ENCODE measurements around the gene GLIPR1L2.
"Not testable (repeated sequence)": the region's sequence is repeated elsewhere in the genome, so short reads cannot be mapped to it uniquely, and the experiment has no call there.

GLIPR1L2 gene

DNA sequence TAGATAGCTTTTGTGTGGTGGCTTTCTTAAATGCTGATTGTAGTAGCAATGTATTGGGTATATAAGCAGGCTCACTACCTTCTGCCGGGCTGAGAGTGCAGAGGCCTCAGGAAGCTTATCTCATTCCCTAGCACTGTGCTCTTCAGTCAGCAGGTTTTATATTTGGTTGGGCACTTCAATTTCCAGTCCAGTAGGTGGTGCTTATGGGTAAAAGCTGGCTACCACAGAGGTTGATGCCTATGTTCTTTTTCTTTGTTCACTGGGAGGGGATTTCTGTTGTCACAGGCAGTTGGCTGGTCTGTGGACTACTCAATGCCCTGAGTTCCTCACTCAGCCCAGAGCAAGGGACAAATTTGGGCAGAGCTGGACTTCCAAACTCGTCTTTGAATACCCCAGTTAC lies 46.7 kb downstream of the GLIPR1L2 start:
- DNase-seq: no peak

DNA sequence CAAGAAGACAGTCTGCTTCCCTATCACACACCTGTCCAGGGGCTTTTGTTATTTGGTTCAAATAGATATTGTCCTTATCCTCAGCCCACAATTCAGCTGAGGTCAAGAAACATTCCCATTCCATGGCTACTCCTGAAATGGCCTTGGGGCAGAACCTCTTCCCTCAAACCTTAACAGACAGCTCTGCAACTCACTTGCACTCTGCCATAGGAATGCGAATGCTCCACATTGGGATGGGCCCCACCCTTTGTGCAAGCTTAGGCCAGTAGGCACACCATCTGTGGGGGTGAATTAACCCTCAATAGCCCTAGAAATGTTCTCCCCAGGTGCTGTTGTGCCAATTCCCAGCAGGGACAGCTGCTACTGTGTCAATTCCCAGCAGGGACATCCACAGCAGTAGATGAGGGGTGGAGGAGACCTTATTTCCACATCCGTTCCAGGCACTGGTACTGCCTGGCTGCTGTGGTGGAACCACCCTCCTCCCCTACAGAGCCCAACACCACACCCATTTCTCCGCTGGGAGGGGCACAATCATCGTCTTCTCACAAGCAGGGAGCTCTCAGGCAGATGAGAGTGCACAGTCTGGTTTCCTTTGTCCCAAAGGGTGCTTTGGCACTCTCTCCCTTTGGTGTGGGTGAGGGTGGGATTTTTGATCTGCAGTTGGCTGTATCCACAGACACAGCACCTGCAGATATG lies 47.3 kb downstream of the GLIPR1L2 start:
- DNase-seq: no peak

DNA sequence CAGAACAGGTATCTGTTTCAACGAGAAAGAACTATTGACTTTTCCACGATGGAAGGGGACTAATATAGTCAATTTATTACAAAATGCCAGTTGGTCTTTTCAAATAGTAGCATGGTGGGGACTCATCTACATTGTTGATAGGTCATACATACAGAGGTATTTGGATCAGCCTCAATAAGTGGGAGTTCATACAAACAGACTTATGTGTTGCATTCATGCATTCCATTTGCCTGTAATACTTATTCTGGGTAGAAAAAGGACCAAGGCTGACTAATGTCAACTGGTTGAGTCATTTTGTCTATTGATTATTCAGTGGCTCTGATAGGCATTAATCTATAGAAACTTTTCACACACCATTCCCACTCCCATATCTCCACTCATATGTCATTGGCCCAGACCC lies 48.2 kb downstream of the GLIPR1L2 start:
- DNase-seq: no peak

DNA sequence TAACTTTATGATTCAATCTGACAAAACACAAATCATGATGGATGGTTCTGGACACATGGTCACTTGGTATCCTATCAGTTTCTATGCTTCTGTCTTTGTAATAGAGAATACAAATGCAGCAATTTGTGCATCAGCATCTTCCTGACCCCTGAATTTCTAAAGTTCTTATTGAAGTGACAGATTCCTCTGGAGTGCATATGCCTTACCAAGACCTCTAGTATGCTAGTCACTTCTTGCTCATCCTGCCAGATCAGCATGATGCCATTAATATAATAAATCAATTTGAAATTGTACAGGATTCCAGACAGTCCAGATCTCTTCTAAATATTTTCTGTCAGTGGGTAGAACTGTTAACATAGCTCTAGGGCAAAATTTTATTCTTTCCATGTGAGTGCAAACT lies 49.0 kb downstream of the GLIPR1L2 start:
- DNase-seq: no peak

DNA sequence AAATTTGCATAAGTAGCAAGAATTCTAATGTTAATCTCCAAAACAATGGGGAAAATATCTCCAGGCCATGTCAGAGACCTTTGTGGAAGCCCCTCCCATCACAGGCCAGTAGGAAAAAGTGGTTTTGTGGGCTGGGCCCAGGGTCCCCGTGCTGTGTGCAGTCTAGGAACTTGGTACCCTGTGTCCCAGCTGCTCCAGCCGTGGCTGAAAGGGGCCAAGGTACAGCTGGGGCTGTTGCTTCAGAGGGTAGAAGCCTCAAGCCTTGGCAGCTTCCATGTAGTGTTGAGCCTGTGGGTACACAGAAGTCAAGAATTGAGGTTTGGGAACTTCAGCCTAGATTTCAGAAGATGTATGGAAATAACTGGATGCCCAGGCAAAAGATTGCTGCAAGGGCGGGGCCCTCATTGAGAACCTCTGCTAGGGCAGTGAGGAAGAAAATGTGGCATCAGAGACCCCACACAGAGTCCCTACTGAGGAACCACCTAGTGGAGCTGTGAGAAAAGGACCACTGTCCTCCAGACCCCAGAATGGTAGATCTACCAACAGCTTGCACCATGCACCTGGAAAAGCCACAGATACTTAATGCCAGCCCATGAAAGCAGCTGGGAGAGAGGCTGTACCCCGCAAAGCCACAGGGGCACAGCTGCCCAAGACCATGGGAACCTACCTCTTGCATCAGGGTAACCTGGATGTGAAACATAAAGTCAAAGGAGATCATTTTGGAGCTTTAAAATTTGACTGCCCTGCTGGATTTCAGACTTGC lies 51.0 kb downstream of the GLIPR1L2 start:
- DNase-seq: not testable (repeated sequence)

DNA sequence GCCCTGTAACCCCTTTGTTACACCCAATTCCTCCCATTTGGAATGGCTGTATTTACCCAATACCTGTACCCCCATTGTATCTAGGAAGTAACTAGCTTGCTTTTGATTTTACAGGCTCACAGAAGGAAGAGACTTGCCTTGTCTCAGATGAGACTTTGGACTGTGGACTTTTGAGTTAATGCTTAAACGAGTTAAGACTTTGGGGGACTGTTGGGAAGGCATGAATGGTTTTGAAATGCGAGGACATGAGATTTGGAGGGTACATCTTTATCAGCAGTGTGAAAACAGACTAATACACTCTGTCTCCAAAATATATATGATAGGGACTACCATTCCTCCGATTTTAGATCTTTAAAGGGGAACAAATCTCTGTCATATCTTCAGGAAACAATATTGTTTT lies 51.6 kb downstream of the GLIPR1L2 start:
- DNase-seq: not testable (repeated sequence)

DNA sequence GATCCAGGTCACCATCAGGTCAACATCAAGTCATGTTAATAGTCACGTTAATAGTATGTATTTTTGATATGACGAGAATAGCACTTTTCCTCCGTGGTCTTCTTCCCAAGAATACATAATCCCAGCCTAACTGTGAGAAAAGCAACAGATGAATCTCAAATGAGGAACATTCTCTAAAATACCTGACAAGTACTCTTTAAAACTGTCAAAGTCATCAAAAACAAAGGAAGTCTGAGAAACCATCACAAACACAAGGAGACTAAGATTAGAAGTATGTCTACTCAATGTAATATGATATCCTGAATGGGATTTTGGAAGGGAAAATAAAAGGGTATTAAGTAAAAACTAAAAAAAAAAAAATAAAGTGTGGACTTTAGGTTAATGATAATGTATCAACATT lies 52.8 kb downstream of the GLIPR1L2 start:
- DNase-seq: no peak

DNA sequence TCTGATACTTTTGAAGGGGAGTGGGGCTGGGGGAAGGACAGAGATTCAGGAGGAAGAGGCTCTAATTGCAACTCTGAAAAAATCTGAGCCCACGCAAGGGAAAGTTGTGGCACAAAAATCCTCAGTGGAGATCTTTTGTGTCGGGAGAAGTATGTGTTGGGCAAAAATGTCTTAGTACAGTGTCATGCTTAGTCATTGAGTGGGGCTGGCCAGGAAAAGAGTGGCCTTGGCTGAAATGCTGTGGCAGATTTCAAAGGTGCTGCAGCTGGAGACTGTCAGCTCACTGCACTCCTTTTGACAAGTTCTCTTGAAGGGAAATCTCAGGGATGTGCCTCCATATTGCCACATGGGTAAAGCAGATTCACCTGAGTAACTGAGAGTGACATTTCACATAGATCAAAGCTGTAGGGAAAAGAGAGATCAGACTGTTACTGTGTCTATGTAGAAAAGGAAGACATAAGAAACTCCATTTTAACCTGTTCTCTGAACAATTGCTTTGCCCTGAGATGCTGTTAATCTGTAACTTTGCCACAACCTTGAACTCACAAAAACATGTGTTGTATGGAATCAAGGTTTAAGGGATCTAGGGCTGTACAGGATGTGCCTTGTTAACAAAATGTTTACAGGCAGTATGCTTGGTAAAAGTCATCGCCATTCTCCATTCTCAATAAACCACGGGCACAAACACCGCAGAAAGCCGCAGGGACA lies 53.7 kb downstream of the GLIPR1L2 start:
- DNase-seq: no peak

DNA sequence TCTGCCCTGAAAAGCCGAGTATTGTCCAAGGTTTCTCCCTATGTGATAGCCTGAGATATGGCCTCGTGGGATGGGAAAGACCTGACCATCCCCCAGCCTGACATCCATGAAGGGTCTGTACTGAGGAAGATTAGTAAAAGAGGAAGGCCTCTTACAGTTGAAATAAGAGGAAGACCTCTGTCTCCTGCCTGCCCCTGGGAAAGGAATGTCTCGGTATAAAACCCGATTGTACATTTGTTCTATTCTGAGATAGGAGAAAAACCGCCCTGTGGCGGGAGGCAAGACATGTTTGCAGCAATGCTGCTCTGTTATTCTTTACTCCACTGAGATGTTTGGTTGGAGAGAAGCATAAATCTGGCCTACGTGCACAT lies 54.2 kb downstream of the GLIPR1L2 start:
- not testable (repeated sequence) for DNase-seq

DNA sequence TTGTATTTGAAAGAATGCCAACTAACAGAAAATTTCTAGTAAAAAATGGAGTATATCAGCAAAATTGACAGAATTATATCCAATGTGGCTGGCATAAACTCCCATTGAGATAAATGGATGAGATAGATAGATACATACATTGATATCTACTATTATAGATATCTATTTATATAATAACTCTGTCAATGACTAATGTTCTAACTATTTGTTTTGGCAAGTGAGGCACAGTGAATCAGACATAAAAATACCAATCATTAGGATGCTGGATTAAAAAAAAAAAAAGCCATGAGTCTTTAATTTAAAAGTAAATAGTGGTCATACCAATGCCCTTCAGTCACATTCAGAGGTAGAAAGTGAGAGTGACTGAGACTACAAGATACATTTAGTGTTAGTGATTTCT lies 56.0 kb downstream of the GLIPR1L2 start:
- no peak for DNase-seq

DNA sequence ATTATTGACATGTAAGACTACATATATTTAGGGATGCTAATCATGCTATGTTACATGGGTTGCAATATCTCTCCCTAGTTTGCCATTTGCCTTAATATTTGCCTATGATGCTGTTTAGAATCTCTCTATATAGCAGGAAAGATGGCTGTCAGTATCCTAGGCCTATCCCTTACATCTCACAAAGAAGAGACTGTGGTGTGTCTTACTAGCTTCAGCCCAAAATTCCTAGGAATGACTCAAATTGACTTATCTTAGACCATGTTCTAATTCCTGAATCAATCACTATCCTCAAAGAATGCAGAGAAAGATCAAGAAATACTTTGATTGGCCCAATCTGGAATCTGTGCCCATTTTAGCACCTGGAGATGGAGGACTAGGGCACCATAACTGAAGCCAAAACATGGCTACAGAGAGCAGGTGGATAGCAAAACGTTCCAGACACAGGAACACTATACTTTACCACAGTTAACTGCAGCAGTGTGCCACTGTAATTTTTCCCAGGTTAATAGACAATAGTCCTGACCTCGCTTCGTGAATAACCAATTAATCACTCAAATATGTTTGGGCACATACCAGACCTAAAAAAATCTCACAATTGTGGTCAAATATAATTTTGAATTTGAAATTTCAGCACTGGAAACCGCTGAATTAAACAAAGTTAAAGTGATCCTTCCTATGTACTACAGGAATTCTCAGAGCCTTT lies 57.0 kb downstream of the GLIPR1L2 start:
- DNase-seq: no peak

DNA sequence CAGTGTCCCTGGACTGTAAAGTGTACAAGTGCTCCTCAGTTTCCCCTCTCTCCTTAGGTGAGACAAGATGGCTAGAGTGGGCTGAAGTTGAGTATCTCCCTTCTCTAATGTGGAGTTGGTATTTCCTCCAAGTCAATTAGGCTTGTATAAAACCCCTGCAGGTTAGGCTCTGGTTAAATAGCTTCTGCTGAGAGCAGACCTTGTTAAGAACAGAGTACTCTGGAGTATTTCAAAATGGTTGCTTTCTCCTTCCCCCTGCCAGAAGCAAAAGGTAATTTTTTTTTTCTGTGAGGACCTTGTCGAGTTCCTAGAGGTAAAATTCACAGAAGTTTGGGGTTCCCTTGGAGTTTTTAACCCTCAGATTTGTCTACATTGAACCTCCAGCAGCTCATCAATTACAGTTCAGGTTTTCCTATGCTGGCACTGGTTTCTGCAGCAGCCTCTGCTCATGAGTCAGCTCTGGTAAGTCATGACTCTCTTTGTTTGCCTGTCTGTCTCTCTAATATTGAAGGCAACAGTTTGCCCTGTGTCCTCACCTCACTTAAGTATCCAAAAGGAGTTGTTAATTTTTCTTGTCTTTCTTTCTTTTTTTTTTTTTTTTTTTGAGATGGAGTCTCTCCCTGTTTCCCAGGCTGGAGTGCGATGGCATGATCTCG lies 61.9 kb downstream of the GLIPR1L2 start:
- DNase-seq: no peak

DNA sequence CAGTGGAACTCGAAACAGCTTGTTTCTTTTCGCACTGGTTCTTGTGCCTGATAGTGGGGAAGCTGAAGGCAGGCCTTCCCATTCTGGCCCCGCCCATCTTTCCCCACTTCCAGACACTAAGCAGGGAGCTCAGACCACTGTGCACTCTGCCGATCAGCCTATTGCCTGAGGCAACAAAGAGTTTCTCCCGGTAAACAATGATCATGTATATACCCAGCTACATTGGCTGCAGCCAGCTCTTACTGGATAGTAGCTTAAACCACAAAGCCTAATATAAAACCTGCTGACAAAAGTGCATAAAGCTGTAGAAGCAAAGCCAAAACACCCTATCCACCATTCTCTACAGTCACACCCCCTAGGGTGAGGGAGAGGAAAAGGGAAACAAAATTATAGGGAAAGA lies 65.0 kb downstream of the GLIPR1L2 start:
- no peak for DNase-seq

DNA sequence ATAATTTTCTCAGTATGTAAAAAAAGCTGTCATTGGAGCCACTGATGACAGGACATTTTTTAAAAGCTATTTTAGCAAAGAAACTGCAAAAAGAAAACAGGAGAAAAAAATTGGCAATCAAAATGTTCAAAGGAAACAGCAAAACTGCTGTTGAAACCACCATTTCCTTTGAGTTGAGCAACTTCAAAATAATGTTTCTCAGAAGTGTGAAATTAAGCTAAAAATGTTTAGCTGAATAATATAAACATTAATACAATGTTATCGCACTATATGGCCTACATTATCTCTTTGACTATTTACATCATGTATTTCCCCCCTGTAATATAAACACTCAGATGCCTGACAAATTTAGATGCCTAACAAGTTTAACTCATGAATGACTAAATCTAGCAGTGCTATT lies 66.3 kb downstream of the GLIPR1L2 start:
- no peak for DNase-seq

DNA sequence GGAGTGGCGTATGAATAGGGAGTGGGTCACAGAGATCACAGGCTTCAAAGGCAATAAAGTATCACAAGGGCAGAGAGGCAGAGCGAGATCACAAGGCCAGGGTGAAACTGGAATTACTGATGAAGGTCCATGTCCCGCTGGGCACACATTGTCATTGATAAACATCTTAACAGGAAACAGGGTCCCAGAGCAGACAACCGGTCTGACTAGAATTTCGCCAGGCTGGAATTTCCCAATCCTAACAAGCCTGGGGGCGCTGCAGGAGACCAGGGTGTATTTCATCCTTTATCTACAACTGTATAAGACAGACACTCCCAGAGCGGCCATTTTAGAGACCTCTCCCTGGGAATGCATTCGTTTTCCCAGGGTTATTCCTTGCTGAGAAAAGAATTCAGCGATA lies 67.0 kb downstream of the GLIPR1L2 start:
- DNase-seq: not testable (repeated sequence)

DNA sequence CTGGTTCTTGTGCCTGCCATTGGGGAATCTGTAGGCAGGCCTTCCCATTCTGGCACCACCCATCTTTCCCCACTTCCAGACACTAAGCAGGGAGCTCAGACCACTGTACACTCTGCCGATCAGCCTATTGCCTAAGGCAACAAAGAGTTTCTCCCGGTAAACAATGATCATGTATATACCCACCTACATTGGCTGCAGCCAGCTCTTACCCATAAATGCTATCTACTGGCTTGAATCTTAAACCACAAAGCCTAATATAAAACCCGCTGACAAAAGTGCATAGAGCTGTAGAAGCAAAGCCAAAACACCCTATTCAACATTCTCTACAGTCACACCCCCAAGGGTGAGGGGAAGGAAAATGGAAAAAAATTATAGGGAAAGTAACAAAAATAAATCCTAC lies 68.9 kb downstream of the GLIPR1L2 start:
- no peak for DNase-seq

DNA sequence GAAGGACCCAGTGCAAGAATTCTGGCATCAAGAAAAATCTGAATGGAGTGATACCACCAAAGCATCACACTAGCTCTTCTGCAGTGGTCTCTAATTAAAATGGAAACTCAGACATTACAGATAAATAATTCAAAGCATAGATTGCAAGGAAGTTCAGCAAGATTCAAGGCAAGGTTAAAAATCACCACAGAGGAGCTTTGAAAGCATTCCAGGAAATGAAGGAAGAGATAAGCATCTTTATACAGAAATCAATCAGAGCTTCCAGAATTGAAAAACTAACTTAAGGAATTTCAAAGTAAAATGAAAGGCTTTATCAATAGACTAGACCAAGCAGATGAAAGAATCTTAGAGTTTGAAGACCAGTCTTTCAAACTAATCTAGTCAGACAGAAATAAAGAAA lies 69.3 kb downstream of the GLIPR1L2 start:
- DNase-seq: no peak

DNA sequence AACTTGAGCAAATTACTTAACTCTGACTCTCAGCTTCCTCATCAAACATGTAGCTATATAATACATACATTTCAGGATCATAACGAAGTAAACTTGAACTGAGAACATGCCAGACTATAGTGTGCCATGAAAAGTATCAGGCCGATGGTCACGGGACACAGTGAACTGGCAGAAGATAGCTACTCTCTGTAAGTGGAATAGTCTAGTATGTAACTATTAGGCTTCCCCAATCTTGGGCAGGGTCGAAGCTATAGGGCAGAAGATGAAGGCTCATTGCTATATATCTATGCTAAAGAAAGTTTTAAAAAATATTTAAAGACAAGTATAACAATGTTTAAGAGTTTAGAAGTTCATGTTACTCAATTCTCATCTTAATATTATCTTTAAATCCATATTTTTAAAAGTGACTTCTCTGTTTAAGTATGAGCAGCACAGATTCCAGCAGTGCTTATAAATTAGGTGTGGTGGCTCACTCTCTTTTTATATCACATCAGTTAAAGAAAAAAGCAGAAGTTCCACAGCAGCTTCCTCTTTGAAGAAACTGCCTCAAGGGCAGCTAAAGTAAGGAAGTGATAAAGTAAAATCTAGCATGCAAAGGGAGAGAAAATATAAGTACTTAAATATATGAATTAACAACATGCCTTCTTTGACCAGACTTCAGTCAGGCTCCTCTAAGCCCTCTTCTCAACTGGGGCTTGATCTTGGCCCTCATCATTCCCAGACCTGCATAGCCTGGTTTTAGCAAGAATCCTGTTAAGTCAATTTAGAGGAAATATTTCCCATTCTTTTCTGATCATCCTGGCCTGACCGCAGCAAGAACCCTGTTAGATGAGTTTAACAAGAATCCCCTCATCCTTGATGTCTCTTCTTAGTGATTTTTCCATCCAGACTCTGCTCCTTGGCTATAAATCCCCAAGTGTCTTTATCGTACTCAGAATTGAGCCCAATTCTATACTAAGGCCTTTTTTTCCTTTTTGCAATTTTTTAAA lies 81.3 kb downstream of the GLIPR1L2 start:
- peak in 1 of 51 donors; percentile 8 for DNase-seq

DNA sequence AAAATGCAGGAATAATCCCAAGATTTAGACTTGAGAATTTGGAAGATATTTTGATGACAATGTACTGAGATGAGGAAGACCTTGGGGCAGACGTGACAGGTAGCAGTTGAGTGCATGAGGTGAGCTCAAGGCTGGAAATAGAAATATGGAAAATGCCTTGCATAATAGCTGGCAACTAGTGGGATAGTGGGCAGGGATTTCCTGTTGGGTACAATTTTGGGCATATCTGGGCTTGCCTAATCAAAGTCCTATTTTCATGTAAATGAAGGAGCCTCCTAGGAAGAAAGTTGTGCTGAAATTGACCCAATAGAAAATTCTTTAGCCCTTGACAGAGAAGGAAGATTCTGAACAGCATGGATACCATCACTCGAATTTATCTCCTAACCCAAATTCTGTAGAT lies 83.2 kb downstream of the GLIPR1L2 start:
- no peak for DNase-seq

DNA sequence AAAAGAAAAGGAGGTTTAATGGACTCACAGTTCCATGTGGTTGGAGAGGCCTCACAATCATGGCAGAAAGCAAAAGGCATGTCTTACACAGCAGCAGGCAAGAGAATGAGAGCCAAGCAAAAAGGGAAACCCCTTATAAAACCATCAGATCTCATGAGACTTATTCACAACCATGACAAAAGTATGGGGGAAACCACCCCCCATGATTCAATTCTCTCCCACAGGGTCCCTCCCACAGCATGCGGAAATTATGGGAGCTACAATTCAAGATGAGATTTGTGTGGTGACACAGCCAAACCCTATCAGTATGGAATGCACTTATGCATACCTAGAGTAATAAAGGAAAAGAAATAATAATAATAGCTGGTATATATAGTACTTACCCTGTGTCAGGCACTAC lies 85.2 kb downstream of the GLIPR1L2 start:
- DNase-seq: no peak
